NB4 (cell line): ENCODE measurements around the gene SMDT1.

Source experiments
- POLR2A ChIP-seq: IDR thresholded peaks from 2 replicates; pipeline ENCODE4 v1.6.1; 2011; ENCODE audit warnings: mild to moderate bottlenecking; ENCODE audit not compliant: insufficient read length; ENCODE audit errors: extremely low read depth
- TF ChIP-seq, protein P1 (sequence below): IDR thresholded peaks from one replicate; pipeline ENCODE4 v1.5.1; 2012; ENCODE audit warnings: low read depth, low read length

DNA sequence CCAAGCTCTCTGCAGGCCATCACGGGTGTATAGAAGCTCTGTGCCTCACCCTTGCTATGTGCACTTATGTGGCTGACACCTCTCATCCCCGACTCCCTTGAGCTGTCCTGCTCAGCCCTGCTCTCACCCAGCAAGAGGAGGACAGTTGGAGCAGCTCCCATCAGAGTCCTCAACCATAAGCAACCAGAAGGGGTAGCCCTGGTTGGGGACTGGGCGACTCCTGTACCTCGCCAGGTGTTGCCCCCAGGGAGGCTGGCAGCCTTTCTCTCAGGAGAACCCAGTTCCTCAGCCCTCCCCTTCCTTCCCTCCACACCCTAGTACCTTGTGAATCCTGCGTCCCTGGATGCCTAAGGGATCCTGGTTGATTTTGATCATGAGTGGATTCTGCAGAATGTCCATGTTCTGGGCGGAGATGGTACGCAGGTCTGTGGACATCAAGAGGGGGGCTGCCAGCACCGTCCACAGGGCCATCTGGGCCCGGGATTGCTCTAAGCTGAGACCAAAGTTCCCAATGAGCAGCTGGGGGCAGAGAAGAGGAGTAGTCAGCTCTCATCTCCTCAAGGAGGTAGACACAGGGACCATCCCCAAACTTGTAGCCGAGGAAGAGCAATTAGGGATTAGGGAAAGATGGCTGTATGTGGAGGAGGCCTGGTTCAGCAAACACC lies 16.9 kb upstream of the SMDT1 start:
- TF ChIP-seq, protein P1, sequence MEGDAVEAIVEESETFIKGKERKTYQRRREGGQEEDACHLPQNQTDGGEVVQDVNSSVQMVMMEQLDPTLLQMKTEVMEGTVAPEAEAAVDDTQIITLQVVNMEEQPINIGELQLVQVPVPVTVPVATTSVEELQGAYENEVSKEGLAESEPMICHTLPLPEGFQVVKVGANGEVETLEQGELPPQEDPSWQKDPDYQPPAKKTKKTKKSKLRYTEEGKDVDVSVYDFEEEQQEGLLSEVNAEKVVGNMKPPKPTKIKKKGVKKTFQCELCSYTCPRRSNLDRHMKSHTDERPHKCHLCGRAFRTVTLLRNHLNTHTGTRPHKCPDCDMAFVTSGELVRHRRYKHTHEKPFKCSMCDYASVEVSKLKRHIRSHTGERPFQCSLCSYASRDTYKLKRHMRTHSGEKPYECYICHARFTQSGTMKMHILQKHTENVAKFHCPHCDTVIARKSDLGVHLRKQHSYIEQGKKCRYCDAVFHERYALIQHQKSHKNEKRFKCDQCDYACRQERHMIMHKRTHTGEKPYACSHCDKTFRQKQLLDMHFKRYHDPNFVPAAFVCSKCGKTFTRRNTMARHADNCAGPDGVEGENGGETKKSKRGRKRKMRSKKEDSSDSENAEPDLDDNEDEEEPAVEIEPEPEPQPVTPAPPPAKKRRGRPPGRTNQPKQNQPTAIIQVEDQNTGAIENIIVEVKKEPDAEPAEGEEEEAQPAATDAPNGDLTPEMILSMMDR: no peak
- no peak for TF ChIP-seq POLR2A
